A673 (cell line): ENCODE results near the gene C10orf95. TPM values are rescaled to one million over a fixed set of nuclear protein-coding genes. Genes with fewer than 3 reads are reported as not detected.

Experiments
- BruUV-seq: library from RNA; stranded (reverse); fragments of 400-500 nt; replicated peaks from 2 replicates; lab custom pipeline; 2021; lab: Mats Ljungman, UMichigan
- CTCF ChIA-PET: fragments of 300-600 bp; sonication (Branson Sonifier 250); formaldehyde crosslinking; loops from one replicate; lab custom pipeline; 2022; ENCODE audit warnings: antibody characterized with exemption; lab: Charles Lee
- POLR2A ChIA-PET: fragments of 300-600 bp; sonication (Branson Sonifier 250); formaldehyde crosslinking; loops from one replicate; lab custom pipeline; 2022; ENCODE audit warnings: antibody characterized with exemption; ENCODE audit not compliant: low non-redundant PET; lab: Charles Lee
- DNase-seq: peaks from one replicate; pipeline ENCODE4 v3.0.0-alpha.2; 2015; ENCODE audit warnings: low spot score
- H3K27ac ChIP-seq: fragments of 200-600 bp; sonication (generic); 2 replicates; pipeline ENCODE4 v1.5.1; 2016; ENCODE audit warnings: mixed run types, low read depth, mild to moderate bottlenecking, mixed read lengths, antibody characterized with exemption, low read length; ENCODE audit not compliant: poor library complexity, severe bottlenecking
- H3K27me3 ChIP-seq: fragments of 200-600 bp; sonication (generic); replicated peaks from 2 replicates; pipeline ENCODE4 v1.6.1; 2017; ENCODE audit warnings: mixed run types, low read depth, mild to moderate bottlenecking, mixed read lengths, antibody characterized with exemption, low read length; ENCODE audit not compliant: insufficient read depth, poor library complexity
- H3K36me3 ChIP-seq: fragments of 200-600 bp; sonication (generic); 2 replicates; pipeline ENCODE4 v1.6.1; 2016; ENCODE audit warnings: mixed run types, mild to moderate bottlenecking, mixed read lengths, antibody characterized with exemption, low read length; ENCODE audit not compliant: insufficient read depth, poor library complexity, severe bottlenecking
- H3K4me1 ChIP-seq: fragments of 200-600 bp; sonication (generic); 2 replicates; pipeline ENCODE4 v1.6.1; 2017; ENCODE audit warnings: mixed run types, mild to moderate bottlenecking, mixed read lengths, antibody characterized with exemption, low read length; ENCODE audit not compliant: insufficient read depth, poor library complexity, severe bottlenecking
- H3K4me3 ChIP-seq: fragments of 200-600 bp; sonication (generic); 2 replicates; pipeline ENCODE4 v1.5.1; 2016; ENCODE audit warnings: low read depth, mixed run types, mild to moderate bottlenecking, mixed read lengths, low read length; ENCODE audit not compliant: poor library complexity, severe bottlenecking
- H3K9me3 ChIP-seq: fragments of 200-600 bp; sonication (generic); 2 replicates; pipeline ENCODE4 v1.6.1; 2016; ENCODE audit warnings: mixed run types, low read depth, mild to moderate bottlenecking, mixed read lengths, antibody characterized with exemption, low read length; ENCODE audit not compliant: poor library complexity, severe bottlenecking
- EZH2 ChIP-seq: fragments of 200-600 bp; sonication (generic); IDR thresholded peaks from 2 replicates; pipeline ENCODE4 v1.6.1; 2017; ENCODE audit warnings: borderline replicate concordance, low read depth, mild to moderate bottlenecking, mixed read lengths, antibody characterized with exemption, low read length; ENCODE audit not compliant: poor library complexity, severe bottlenecking
- intact Hi-C: fragments of 100-400 bp; cut with micrococcal nuclease; formaldehyde crosslinking; loops from one replicate; pipeline ENCODE4 v1.10.0; 2022; ENCODE audit not compliant: unreplicated experiment
- total RNA-seq: library from RNA; stranded (reverse); gene quantifications from 2 replicates; pipeline ENCODE4 v1.2.3, GENCODE V29; 2021
- TF ChIP-seq, protein P1 (sequence below): fragments of 300-800, 200-600 bp; sonication (generic); conservative IDR thresholded peaks from 2 replicates; pipeline ENCODE4 v1.5.1; 2017; ENCODE audit warnings: low read depth, mild to moderate bottlenecking, antibody characterized with exemption, low read length, moderate library complexity, mixed read lengths

The C10orf95 gene
- total RNA-seq, 1 experiment from 2014 or later = not detected

DNA sequence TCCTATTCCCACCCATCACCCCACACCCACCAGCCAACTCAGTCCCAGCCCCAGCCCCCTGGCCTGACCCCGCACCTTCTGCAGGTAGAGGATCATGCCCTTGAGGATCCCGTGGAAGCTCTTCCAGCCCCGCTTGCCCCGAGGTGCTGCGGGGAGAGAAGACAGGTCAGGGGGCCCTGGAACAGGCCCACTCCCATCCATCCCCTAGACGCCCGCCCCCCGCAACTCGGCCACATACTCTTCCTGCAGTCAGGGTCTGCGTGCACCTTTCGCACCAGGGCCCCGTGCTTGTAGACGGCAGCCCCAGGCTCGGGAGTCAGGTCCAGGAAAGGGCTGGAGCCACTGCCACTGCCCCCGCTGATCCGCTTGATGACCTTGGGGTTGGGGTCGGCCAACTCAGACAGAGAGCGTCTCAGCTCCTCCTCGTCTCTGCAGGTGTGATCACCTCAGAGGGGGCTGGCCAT is 46.2 kb downstream of the C10orf95 start:
- TF ChIP-seq EZH2 = no peak
- TF ChIP-seq, protein P1, sequence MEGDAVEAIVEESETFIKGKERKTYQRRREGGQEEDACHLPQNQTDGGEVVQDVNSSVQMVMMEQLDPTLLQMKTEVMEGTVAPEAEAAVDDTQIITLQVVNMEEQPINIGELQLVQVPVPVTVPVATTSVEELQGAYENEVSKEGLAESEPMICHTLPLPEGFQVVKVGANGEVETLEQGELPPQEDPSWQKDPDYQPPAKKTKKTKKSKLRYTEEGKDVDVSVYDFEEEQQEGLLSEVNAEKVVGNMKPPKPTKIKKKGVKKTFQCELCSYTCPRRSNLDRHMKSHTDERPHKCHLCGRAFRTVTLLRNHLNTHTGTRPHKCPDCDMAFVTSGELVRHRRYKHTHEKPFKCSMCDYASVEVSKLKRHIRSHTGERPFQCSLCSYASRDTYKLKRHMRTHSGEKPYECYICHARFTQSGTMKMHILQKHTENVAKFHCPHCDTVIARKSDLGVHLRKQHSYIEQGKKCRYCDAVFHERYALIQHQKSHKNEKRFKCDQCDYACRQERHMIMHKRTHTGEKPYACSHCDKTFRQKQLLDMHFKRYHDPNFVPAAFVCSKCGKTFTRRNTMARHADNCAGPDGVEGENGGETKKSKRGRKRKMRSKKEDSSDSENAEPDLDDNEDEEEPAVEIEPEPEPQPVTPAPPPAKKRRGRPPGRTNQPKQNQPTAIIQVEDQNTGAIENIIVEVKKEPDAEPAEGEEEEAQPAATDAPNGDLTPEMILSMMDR = no peak
- Histone ChIP-seq H3K36me3 (no peaks in the 10 kb centered on the region), H3K4me3 (no peak overlapping the region), H3K27ac (no peak overlapping the region), H3K27me3 (no peaks in the 10 kb centered on the region), H3K4me1 (peaks cover 15% of the 10 kb centered on the region), H3K9me3 (no peaks in the 10 kb centered on the region)
- ChIA-PET CTCF (interaction anchor here (0.5 kb wide), 1 partner anchor 10 kb away, joined by 4 read pairs; no protein-coding TSS in a partner anchor), POLR2A (no interaction called here)
- intact Hi-C loops = no loop called here
- BruUV-seq = no TSS peak
- no peak for DNase-seq

DNA sequence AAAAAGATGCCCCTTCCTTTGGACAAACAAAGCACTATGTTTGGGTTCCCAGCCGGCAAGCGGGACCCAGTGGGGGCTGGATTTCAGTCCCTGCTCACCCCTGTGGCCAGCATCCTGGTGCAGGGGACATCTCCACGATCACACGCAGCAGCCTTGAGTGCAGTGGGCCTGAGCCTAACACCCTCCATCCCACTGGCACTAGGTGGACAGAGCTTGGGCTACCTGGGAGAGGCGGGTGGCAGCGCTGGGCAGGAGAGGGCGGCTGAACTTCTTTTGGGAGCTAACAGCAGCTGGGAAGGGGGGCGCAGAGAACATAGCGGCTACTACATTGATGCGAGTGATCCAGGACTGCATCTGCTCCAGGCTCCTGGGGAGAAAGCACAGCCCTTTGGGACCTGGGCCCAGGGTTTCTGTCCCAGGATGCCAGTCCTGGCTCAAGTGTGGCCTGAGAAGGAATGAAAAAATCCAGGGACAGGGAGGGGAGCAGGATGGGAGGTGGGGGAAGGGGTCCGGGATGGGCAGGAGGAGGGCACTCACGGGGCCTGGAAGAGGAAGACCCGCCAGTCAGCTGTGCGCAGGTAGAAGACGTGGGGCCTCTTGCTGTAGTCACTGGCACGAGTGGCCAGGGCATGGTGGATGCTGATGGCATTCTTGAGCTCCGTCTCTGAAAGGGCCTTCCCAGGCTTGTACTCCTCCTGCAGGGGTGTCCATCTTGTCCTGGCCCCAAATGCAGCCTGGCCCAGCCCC is 46.8 kb downstream of the C10orf95 start:
- no TSS peak for BruUV-seq

DNA sequence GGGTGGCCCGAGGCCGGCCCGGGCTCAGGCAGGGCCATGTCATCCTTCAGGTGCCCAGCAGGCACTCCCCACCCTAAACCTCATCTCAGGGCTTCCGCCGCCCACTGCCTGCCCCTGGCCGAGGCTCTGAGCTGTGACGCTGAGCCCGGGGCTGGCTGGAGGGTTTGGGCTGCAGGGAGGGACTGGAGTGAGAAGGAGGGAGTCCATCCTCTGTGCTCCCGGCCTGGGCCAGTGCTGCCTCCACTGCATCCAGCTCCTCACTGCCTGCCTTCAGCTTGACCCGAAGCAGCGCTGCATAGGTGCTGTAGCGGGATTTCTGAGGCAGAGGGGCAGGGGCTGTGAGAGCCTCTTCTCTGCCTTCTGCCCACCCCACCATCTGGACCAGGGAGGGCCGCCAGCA is 48.2 kb downstream of the C10orf95 start:
- POLR2A ChIA-PET = no interaction called here

More for the DNA sequence above, 46.8 kb downstream of the C10orf95 start:
- Histone ChIP-seq H3K36me3 (no peaks in the 10 kb centered on the region), H3K4me1 (peaks cover 13% of the 10 kb centered on the region), H3K27ac (no peak overlapping the region), H3K9me3 (no peaks in the 10 kb centered on the region), H3K27me3 (no peaks in the 10 kb centered on the region), H3K4me3 (no peak overlapping the region)
- TF ChIP-seq, protein P1 = no peak
- TF ChIP-seq EZH2 = no peak
- CTCF ChIA-PET = interaction anchor here (0.9 to 1.5 kb wide), 3 partner anchors 16 to 235 kb away, joined by 3 to 7 read pairs (median 5); partner anchors contain the start of gene FBXL15
- no peak for DNase-seq
- intact Hi-C loops = no loop called here
- POLR2A ChIA-PET = no interaction called here

More for the DNA sequence above, 48.2 kb downstream of the C10orf95 start:
- Histone ChIP-seq H3K9me3 (no peaks in the 10 kb centered on the region), H3K27me3 (no peaks in the 10 kb centered on the region), H3K27ac (no peak overlapping the region), H3K4me1 (peaks cover 4% of the 10 kb centered on the region), H3K4me3 (no peak overlapping the region), H3K36me3 (no peaks in the 10 kb centered on the region)
- BruUV-seq = no TSS peak
- TF ChIP-seq EZH2 = no peak
- TF ChIP-seq, protein P1 = no peak
- intact Hi-C loops = no loop called here
- no peak for DNase-seq
- CTCF ChIA-PET = interaction anchor here (1.1 to 1.5 kb wide), 4 partner anchors 18 to 234 kb away, joined by 3 to 7 read pairs (median 4); partner anchors contain the start of gene FBXL15
